NT2/D1 (cell line): ENCODE results near the gene CHMP3.

Source experiments
- SUZ12 ChIP-seq: IDR thresholded peaks from 2 replicates; pipeline ENCODE4 v1.6.1; 2011; ENCODE audit not compliant: insufficient read length, insufficient read depth; ENCODE audit errors: extremely low read depth
- YY1 ChIP-seq: IDR thresholded peaks from 2 replicates; pipeline ENCODE4 v1.6.1; 2011; ENCODE audit not compliant: insufficient read length, insufficient read depth

DNA sequence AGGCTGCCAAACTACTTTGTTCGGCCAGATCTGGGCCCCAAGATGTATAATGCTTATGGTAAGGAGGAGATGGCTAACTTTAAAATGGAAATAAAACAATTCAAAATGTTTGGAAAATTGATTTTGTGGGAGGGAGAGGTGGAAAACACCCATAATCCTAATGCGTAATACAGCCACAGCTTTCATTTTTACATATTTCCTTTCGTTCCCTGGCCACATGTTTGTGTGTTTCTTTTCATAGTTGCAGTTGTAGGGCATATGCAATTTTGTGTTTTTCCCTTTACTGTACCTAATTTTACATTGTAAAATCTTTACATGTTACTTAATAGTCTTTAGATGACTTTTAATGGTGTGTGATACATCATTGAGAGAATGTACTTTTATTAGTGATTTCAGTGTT lies 77.4 kb downstream of the CHMP3 start:
- TF ChIP-seq YY1 (no peak), SUZ12 (no peak)
